IMR-90 (cell line): Measurements from ENCODE around the gene SGMS1. TPM values are rescaled to one million over a fixed set of nuclear protein-coding genes. Genes with fewer than 3 reads are reported as not detected.
A peak's percentile ranks its signal among the peaks of the same experiment; 100 is the strongest.

ENCODE experiments used
- ATAC-seq: fragments of 200-7000 bp; cut with Tn5 transposase; 2 replicates; pipeline ENCODE4 v1.9.1; 2020; ENCODE audit warnings: low read depth, mild to moderate bottlenecking, moderate library complexity
- BruUV-seq: library from RNA; stranded (reverse); fragments of 400-500 nt; replicated peaks from 2 replicates; lab custom pipeline; 2021; lab: Mats Ljungman, UMichigan
- CTCF ChIA-PET: fragments of 300-600 bp; formaldehyde crosslinking; extraction: SDS; loops from one replicate; lab custom pipeline; 2021; ENCODE audit warnings: antibody characterized with exemption; lab: Yijun Ruan, JAX
- POLR2A ChIA-PET: fragments of 300-600 bp; sonication (Branson Sonifier 250); formaldehyde crosslinking; loops from one replicate; lab custom pipeline; 2022; ENCODE audit warnings: antibody characterized with exemption; ENCODE audit not compliant: unreplicated experiment; lab: Charles Lee
- DNase-seq: peaks from one replicate; pipeline ENCODE4 v3.0.0; 2013
- H2AFZ ChIP-seq: replicated peaks from 2 replicates; pipeline ENCODE3; 2013; ENCODE audit warnings: low read length, mild to moderate bottlenecking; ENCODE audit not compliant: poor library complexity
- H2AK5ac ChIP-seq: 2 replicates; pipeline ENCODE4 v1.6.1; 2013; ENCODE audit warnings: low read depth, low read length, inconsistent platforms
- H2AK9ac ChIP-seq: replicated peaks from 2 replicates; pipeline ENCODE3; 2013; ENCODE audit warnings: mild to moderate bottlenecking, low read depth, low read length, moderate library complexity; ENCODE audit not compliant: poor library complexity
- H2BK120ac ChIP-seq: 2 replicates; pipeline ENCODE4 v1.6.1; 2013; ENCODE audit warnings: low read depth, low read length, inconsistent platforms
- H2BK15ac ChIP-seq: 3 replicates; pipeline ENCODE4 v1.6.1; 2013; ENCODE audit warnings: low read depth, low read length, inconsistent platforms
- H2BK20ac ChIP-seq: 2 replicates; pipeline ENCODE4 v1.6.1; 2013; ENCODE audit warnings: low read depth, mild to moderate bottlenecking, inconsistent platforms, low read length, moderate library complexity
- H2BK5ac ChIP-seq: 2 replicates; pipeline ENCODE4 v1.6.1; 2013; ENCODE audit warnings: mild to moderate bottlenecking, low read depth, low read length, inconsistent platforms; ENCODE audit not compliant: poor library complexity, severe bottlenecking
- H3K14ac ChIP-seq: replicated peaks from 2 replicates; pipeline ENCODE4 v1.6.1; 2013; ENCODE audit warnings: low read depth, low read length, inconsistent platforms
- H3K18ac ChIP-seq: 2 replicates; pipeline ENCODE4 v1.6.1; 2013; ENCODE audit warnings: low read depth, low read length, control low read depth
- H3K23ac ChIP-seq: 2 replicates; pipeline ENCODE4 v1.6.1; 2013; ENCODE audit warnings: low read depth, low read length, inconsistent platforms
- H3K27ac ChIP-seq: 2 replicates; pipeline ENCODE4 v1.5.1; 2013; ENCODE audit warnings: mild to moderate bottlenecking, control low read depth, low read length; ENCODE audit not compliant: insufficient read depth
- H3K27me3 ChIP-seq: 2 replicates; pipeline ENCODE4 v1.6.1; 2013; ENCODE audit warnings: low read length; ENCODE audit not compliant: control insufficient read depth, insufficient read depth
- H3K36me3 ChIP-seq: 2 replicates; pipeline ENCODE4 v1.6.1; 2013; ENCODE audit warnings: low read length, mixed read lengths; ENCODE audit not compliant: control insufficient read depth, insufficient read depth
- H3K4ac ChIP-seq: 2 replicates; pipeline ENCODE4 v1.6.1; 2013; ENCODE audit warnings: low read depth, low read length, inconsistent platforms
- H3K4me1 ChIP-seq: 2 replicates; pipeline ENCODE4 v1.6.1; 2013; ENCODE audit warnings: low read length, mixed read lengths; ENCODE audit not compliant: control insufficient read depth, insufficient read depth
- H3K4me2 ChIP-seq: 2 replicates; pipeline ENCODE4 v1.6.1; 2013; ENCODE audit warnings: low read depth, mild to moderate bottlenecking, control low read depth, low read length, moderate library complexity
- H3K4me3 ChIP-seq: 2 replicates; pipeline ENCODE4 v1.5.1; 2013; ENCODE audit warnings: low read depth, mild to moderate bottlenecking, control low read depth, low read length, moderate library complexity; ENCODE audit not compliant: insufficient read depth
- H3K56ac ChIP-seq: 2 replicates; pipeline ENCODE4 v1.6.1; 2013; ENCODE audit warnings: low read length, inconsistent platforms; ENCODE audit not compliant: insufficient read depth; ENCODE audit errors: extremely low read depth
- H3K79me1 ChIP-seq, 2 experiments: 2 replicates each; pipeline ENCODE4 v1.6.1; 2013; ENCODE audit warnings: low read length in 2 of 2, inconsistent platforms in 1 of 2, low read depth in 1 of 2
- H3K9ac ChIP-seq: 2 replicates; pipeline ENCODE4 v1.6.1; 2013; ENCODE audit warnings: low read depth, low read length, control low read depth
- H3K9me1 ChIP-seq: 2 replicates; pipeline ENCODE4 v1.6.1; 2013; ENCODE audit warnings: low read length, inconsistent platforms; ENCODE audit not compliant: insufficient read depth
- H3K9me3 ChIP-seq: 2 replicates; pipeline ENCODE4 v1.6.1; 2013; ENCODE audit warnings: low read length; ENCODE audit not compliant: control insufficient read depth, insufficient read depth
- H4K20me1 ChIP-seq: 2 replicates; pipeline ENCODE4 v1.6.1; 2013; ENCODE audit warnings: low read length, inconsistent platforms; ENCODE audit not compliant: insufficient read depth
- H4K5ac ChIP-seq: 2 replicates; pipeline ENCODE4 v1.6.1; 2013; ENCODE audit warnings: mild to moderate bottlenecking, low read depth, low read length, control low read depth
- H4K8ac ChIP-seq, 2 experiments: 2 replicates each; pipeline ENCODE4 v1.6.1; 2013; ENCODE audit warnings: low read depth in 2 of 2, low read length in 2 of 2, control low read depth in 1 of 2, inconsistent platforms in 1 of 2
- H4K91ac ChIP-seq: 2 replicates; pipeline ENCODE4 v1.6.1; 2013; ENCODE audit warnings: low read depth, low read length, inconsistent platforms; ENCODE audit not compliant: insufficient read depth
- BHLHE40 ChIP-seq: fragments of 150-350 bp; IDR thresholded peaks from 2 replicates; pipeline ENCODE4 v1.6.1; 2016; ENCODE audit warnings: mild to moderate bottlenecking, low read depth, low read length
- CEBPB ChIP-seq: IDR thresholded peaks from 2 replicates; pipeline ENCODE4 v1.6.1; 2012; ENCODE audit warnings: low read depth, low read length, improper control_type of control experiment
- FOS ChIP-seq: fragments of 150-350 bp; IDR thresholded peaks from 2 replicates; pipeline ENCODE4 v1.6.1; 2016; ENCODE audit warnings: low read depth, low read length
- MXI1 ChIP-seq: IDR thresholded peaks from 2 replicates; pipeline ENCODE4 v1.6.1; 2012; ENCODE audit warnings: low read depth, mild to moderate bottlenecking, low read length, moderate library complexity, borderline replicate concordance
- NFE2L2 ChIP-seq: fragments of 150-350 bp; IDR thresholded peaks from 2 replicates; pipeline ENCODE4 v1.6.1; 2016; ENCODE audit warnings: low read depth, mild to moderate bottlenecking, low read length
- RCOR1 ChIP-seq: IDR thresholded peaks from 2 replicates; pipeline ENCODE4 v1.6.1; 2012; ENCODE audit warnings: mild to moderate bottlenecking, low read length, improper control_type of control experiment; ENCODE audit not compliant: insufficient replicate concordance
- WGBS, 2 experiments: methylation state at CpG; one replicate each; pipeline versions ENCODE4 v1.1.5 to v1.1.7; 2013; ENCODE audit warnings: missing lambda C conversion rate in 2 of 2; ENCODE audit not compliant: insufficient read length in 1 of 2; ENCODE audit errors: extremely low coverage in 2 of 2; 5-methylcytosine and 5-hydroxymethylcytosine counted together
- dilution Hi-C: fragments of 300-500 bp; cut with HindIII; formaldehyde crosslinking; loops from one replicate; pipeline ENCODE4 v1.14.3; 2018; ENCODE audit warnings: low sequenced_read_pairs; ENCODE audit not compliant: unreplicated experiment
- in situ Hi-C: fragments of 300-500 bp; cut with MboI; formaldehyde crosslinking; loops from 3 replicates; pipeline ENCODE4 v1.14.3; 2019; ENCODE audit warnings: low sequenced_read_pairs, inconsistent platforms, mixed read lengths
- intact Hi-C: fragments of 100-400 bp; cut with micrococcal nuclease; formaldehyde crosslinking; loops from 2 replicates; pipeline ENCODE4 v1.10.0; 2022
- polyA plus RNA-seq, 3 experiments: library from polyadenylated mRNA; depleted of rRNA; stranded (reverse); fragments of >200 nt; gene quantifications; 2 replicates each; pipeline ENCODE4 v1.2.3, GENCODE V29; 2012; ENCODE audit warnings: low replicate concordance in 1 of 3
- total RNA-seq: library from RNA; depleted of rRNA; stranded (reverse); fragments of >200 nt; gene quantifications from 2 replicates; pipeline ENCODE4 v1.2.3, GENCODE V29; 2012
- TF ChIP-seq, protein P1 (sequence below): conservative IDR thresholded peaks from 2 replicates; pipeline ENCODE4 v1.5.1; 2012; ENCODE audit warnings: mild to moderate bottlenecking, low read depth, low read length, improper control_type of control experiment

The SGMS1 gene
- total and polyA plus RNA-seq, 2 of the 4 experiments (the other 2 are of a cell fraction) = 9.8 to 30.8 TPM

DNA sequence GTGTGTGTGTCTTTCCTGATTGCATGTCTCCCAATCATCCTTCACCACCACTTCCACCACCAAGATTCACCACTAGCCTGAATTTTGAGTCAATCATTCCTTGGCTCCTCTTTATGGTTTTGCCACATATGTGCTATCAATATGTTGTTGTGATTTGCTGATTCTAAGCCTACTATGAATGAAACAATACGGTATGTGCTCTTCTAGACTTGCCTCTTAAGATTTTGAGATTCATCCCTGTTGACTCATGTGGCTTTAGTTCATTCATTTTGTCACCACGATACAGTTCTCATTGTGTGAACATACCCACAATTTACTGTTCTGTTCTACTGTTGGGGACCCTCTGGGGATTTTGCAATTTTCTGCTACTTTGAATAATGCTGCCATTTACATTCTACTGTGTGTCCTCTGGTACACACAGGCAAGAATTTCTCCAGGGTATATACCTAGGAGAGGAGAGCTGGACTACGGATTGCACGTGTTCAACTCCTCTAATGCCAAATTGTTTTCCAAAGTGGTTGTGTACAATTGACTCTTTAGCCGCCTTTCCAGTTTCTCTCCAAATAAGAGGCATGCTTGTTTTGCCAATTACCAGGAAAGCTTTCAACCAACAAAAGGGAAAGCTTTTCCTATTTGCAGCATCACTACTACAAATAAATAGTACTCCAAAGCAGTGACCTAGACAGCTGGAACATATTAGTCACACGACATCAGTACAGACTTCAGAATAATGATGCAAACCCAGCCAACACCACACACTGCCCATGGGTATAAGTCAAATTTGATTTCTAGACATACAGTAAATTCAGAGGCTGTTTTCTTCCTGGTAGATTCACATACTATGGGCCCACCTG is 30.0 kb downstream of the SGMS1 start:
- H3K4me2 ChIP-seq = peak overlapping the region; percentile 41
- 17% methylated on average over 1 of the region's 6 CpGs; no CpG with 5 or more reads in 1 of the 2 experiments for WGBS, 2 experiments
- 0 out of 3 replicates have a peak overlapping the region, but pooled peaks have one; percentile 27 for H2BK15ac ChIP-seq
- H4K20me1 ChIP-seq = peaks cover 6% of the 10 kb centered on the region; the same call in 1 of the 2 replicates
- no peaks in the 10 kb centered on the region for H3K9me3 ChIP-seq
- peaks cover 5% of the 10 kb centered on the region for H3K36me3 ChIP-seq
- H2AK5ac ChIP-seq = 0 out of 2 replicates have a peak overlapping the region, but pooled peaks have one; percentile 28
- BruUV-seq = no TSS peak
- peak; percentile 88 for TF ChIP-seq CEBPB
- TF ChIP-seq, protein P1, sequence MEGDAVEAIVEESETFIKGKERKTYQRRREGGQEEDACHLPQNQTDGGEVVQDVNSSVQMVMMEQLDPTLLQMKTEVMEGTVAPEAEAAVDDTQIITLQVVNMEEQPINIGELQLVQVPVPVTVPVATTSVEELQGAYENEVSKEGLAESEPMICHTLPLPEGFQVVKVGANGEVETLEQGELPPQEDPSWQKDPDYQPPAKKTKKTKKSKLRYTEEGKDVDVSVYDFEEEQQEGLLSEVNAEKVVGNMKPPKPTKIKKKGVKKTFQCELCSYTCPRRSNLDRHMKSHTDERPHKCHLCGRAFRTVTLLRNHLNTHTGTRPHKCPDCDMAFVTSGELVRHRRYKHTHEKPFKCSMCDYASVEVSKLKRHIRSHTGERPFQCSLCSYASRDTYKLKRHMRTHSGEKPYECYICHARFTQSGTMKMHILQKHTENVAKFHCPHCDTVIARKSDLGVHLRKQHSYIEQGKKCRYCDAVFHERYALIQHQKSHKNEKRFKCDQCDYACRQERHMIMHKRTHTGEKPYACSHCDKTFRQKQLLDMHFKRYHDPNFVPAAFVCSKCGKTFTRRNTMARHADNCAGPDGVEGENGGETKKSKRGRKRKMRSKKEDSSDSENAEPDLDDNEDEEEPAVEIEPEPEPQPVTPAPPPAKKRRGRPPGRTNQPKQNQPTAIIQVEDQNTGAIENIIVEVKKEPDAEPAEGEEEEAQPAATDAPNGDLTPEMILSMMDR = no peak
- 0 out of 2 replicates have a peak, but pooled peaks have one; percentile 25 for TF ChIP-seq FOS
- TF ChIP-seq NFE2L2 = peak; percentile 27; the same call in 1 of the 2 replicates
- TF ChIP-seq BHLHE40 = peak; percentile 58
- TF ChIP-seq RCOR1 = no peak
- no peak for TF ChIP-seq MXI1
- in situ Hi-C loops = no loop called here
- peaks cover 24 to 46% of the 10 kb centered on the region in 2 experiments for H3K79me1 ChIP-seq
- H3K4ac ChIP-seq = peak overlapping the region; percentile 8; the same call in 1 of the 2 replicates
- 0 out of 2 replicates have a peak overlapping the region, but pooled peaks have one; percentile 26 for H2BK120ac ChIP-seq
- peaks cover 19% of the 10 kb centered on the region for H3K9me1 ChIP-seq
- no peak overlapping the region for H3K27ac ChIP-seq
- DNase-seq = peak; percentile 86
- H2AFZ ChIP-seq = no peak overlapping the region
- peak; percentile 84 for ATAC-seq
- H3K23ac ChIP-seq = peak overlapping the region; percentile 44; the same call in 1 of the 2 replicates
- intact Hi-C loops = no loop called here
- no peak overlapping the region for H3K9ac ChIP-seq
- H4K5ac ChIP-seq = no peak overlapping the region; the same call in 1 of the 2 replicates
- H3K14ac ChIP-seq = peak overlapping the region; percentile 49; the same call in 1 of the 2 replicates
- no peaks in the 10 kb centered on the region for H3K27me3 ChIP-seq
- dilution Hi-C loops = no loop called here
- ChIA-PET POLR2A (no interaction called here), CTCF (interaction anchor here (1.0 kb wide), 1 partner anchor 42 kb away, joined by 3 read pairs; no protein-coding TSS in a partner anchor)
- no peak overlapping the region for H3K56ac ChIP-seq
- H4K91ac ChIP-seq = peak overlapping the region; percentile 25; the same call in 1 of the 2 replicates
- peaks cover 16% of the 10 kb centered on the region for H3K4me1 ChIP-seq
- H2BK5ac ChIP-seq = no peak overlapping the region
- H4K8ac ChIP-seq = peak overlapping the region in 1 of 2 experiments; percentile 12; a peak in 1 of 4 replicates
- peak overlapping the region; percentile 18; the same call in 1 of the 2 replicates for H3K18ac ChIP-seq
- no peak overlapping the region for H3K4me3 ChIP-seq
- H2BK20ac ChIP-seq = 0 out of 2 replicates have a peak overlapping the region, but pooled peaks have one; percentile 30
- no peak overlapping the region for H2AK9ac ChIP-seq
